GM06990 (cell line): ENCODE results near the gene LILRA6.
"Not testable (repeated sequence)": the region's sequence is repeated elsewhere in the genome, so short reads cannot be mapped to it uniquely, and the experiment has no call there.

ENCODE experiments used
- DNase-seq: peaks from one replicate; pipeline ENCODE4 v3.0.0-alpha.2; 2011; ENCODE audit not compliant: insufficient read length; ENCODE audit errors: extremely low read depth
- H3K27me3 ChIP-seq: replicated peaks from 2 replicates; pipeline ENCODE4 v1.6.0; 2011; ENCODE audit warnings: low read length; ENCODE audit not compliant: control insufficient read depth, insufficient read depth
- H3K36me3 ChIP-seq: 2 replicates; pipeline ENCODE4 v1.5.1; 2011; ENCODE audit warnings: low read length; ENCODE audit not compliant: control insufficient read depth, insufficient read depth
- H3K4me3 ChIP-seq: replicated peaks from 2 replicates; pipeline ENCODE4 v1.5.1; 2011; ENCODE audit warnings: low read depth, mild to moderate bottlenecking, control low read depth, low read length
- TF ChIP-seq, protein P1 (sequence below): IDR thresholded peaks from 2 replicates; pipeline ENCODE4 v1.5.1; 2011; ENCODE audit warnings: low read length, control low read depth, mild to moderate bottlenecking, inconsistent platforms; ENCODE audit not compliant: insufficient read depth, poor library complexity, severe bottlenecking

LILRA6 gene

DNA sequence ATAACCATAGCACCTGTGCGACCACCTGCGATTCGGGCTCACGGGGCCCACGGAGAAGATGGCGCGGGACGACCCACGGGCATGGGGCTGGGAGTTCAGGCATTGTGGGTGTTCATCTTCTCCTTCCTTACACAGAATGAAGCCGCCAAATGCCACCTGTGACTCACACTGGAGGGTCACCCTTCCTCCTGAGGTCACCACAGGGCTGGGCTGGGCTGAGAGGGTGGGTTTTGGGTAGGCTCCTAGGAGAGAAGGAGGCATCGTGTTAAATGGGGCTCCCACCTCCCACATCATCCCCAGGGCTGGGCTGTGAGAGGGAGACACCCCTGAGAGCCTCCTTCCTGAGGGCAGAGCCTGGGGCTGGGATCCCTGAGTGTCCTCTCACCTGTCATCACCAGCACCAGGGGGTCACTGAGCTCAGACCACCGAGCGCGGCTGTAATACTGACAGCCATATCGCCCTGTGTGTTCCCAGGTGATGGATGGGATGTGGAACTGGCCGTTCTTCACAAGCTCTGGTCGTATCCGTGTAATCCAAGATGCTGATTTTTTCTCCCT lies 36.9 kb upstream of the LILRA6 start:
- H3K36me3 ChIP-seq, result no peaks in the 10 kb centered on the region
- no peak for DNase-seq
- H3K4me3 ChIP-seq, result no peak overlapping the region
- TF ChIP-seq, protein P1, sequence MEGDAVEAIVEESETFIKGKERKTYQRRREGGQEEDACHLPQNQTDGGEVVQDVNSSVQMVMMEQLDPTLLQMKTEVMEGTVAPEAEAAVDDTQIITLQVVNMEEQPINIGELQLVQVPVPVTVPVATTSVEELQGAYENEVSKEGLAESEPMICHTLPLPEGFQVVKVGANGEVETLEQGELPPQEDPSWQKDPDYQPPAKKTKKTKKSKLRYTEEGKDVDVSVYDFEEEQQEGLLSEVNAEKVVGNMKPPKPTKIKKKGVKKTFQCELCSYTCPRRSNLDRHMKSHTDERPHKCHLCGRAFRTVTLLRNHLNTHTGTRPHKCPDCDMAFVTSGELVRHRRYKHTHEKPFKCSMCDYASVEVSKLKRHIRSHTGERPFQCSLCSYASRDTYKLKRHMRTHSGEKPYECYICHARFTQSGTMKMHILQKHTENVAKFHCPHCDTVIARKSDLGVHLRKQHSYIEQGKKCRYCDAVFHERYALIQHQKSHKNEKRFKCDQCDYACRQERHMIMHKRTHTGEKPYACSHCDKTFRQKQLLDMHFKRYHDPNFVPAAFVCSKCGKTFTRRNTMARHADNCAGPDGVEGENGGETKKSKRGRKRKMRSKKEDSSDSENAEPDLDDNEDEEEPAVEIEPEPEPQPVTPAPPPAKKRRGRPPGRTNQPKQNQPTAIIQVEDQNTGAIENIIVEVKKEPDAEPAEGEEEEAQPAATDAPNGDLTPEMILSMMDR, result no peak
- H3K27me3 ChIP-seq, result no peaks in the 10 kb centered on the region; the same call in 1 of the 2 replicates

DNA sequence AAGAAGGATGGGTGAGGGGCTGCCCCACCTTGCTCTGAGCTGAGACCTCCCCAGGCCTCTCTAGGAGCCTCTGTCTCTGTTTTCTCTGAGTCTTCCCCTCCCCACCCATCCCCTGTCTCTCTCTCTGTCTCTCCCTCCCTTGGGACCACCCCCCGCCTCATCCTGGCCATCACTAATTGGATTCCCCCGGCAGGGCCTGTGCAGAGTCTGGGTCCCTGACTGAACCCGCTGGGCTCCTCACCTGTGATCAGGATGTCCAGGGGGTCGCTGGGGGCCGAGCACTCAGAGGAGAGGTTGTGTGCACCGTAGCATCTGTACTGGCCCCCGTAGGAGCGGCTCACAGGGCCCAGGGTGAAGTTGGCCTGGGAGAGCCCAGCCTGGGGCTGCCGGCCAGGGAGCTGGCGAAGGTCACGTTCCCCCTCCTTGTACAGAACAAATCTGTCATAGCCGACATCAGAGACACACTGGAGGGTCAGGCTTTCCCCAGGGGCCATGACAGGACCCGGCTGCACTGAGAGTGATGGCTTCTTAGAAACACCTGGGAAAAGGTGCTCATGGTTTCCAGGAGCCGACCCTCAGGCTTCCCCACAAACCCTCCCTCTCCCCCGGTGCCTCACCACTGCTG lies 36.1 kb upstream of the LILRA6 start:
- not testable (repeated sequence) for H3K27me3 ChIP-seq, DNase-seq, H3K36me3 ChIP-seq, H3K4me3 ChIP-seq

DNA sequence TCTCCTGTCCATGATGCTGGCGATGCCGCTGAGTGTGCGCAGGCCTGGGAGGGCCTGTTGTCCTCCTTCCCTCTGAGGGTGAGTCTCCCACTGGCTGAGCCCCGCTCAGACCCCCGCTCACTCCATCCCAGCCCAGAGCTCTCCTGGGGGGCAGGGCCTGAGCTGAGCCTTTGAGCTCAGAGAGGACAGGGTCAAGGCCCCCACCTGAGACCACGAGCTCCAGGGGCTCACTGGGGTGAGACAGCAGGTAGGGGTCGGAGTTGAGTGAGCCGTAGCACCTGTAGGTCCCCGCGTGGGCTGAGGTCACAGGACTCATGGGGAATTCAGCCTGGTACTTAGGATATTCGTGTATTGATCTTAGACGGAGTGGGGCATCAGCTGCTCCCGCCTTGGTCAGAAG lies 35.5 kb upstream of the LILRA6 start:
- H3K36me3 ChIP-seq, H3K4me3 ChIP-seq, H3K27me3 ChIP-seq, DNase-seq: not testable (repeated sequence)

DNA sequence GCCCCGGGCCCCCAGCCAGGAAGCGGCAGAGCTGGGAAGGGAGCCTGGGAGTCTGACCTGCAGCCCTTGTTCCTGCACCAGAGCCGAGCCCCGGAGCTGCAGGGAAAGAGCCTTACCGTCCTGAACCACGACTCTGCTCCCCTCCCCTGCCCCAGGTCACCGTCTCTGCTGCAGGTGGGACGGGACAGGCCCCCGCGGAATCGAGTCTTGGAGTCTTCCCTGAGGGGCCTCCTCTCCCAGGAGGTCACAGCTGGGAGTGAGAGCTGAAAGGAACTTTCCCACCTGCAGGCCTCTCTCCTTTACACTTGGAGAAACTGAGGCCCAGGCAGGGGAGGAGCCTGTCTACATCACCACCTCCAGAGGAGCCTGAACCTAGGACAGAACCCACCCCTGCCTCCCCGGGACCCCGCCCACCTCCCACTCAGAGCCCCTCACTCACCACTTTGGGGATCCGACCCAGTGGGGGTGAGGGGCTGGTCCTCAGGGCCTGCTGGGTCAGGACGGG lies 34.6 kb upstream of the LILRA6 start:
- H3K27me3 ChIP-seq, H3K36me3 ChIP-seq, DNase-seq, H3K4me3 ChIP-seq: not testable (repeated sequence)

DNA sequence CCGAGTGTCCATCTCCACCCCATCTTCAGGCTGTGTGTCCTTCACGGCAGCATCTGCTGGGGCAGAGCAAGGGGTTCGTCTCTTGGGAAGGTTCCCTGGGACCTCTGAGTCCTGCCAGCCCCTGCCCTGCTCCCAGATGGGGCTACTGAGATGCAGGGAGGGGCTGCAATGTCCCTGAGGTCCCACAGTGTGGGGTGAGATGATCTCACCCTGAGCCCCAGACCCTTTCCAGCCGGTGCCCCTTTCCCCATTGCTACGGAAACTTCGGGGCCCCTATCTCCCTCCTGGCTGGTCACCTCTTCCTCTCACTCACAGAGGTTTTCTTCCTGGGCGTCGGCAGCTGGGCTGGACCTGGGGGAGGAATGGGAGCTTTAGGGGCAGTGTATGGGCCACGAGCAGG lies 33.4 kb upstream of the LILRA6 start:
- Histone ChIP-seq H3K36me3 (no peaks in the 10 kb centered on the region), H3K27me3 (no peaks in the 10 kb centered on the region; the same call in 1 of the 2 replicates), H3K4me3 (no peak overlapping the region)
- TF ChIP-seq, protein P1, result no peak
- DNase-seq, result no peak

DNA sequence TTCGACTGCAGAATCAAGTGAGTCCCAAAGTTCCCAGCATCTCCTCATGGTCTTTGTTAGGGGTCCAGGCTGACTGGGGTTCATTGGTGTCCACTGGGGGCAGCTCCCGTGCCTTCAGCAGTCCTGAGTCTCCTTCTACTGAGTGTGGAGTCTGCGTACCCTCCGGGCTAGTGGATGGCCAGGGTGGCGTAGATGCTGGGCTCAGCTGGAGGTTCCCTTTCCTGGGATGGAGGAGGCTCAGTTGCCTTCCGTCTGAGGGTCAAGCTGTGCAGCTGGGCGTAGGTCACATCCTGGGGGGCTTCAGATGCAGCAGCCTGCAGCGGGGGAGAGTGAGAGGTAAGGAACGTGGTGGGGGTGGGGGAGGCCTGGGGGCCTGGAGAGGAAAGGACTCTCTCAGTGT lies 31.9 kb upstream of the LILRA6 start:
- not testable (repeated sequence) for DNase-seq, H3K4me3 ChIP-seq, H3K36me3 ChIP-seq, H3K27me3 ChIP-seq

DNA sequence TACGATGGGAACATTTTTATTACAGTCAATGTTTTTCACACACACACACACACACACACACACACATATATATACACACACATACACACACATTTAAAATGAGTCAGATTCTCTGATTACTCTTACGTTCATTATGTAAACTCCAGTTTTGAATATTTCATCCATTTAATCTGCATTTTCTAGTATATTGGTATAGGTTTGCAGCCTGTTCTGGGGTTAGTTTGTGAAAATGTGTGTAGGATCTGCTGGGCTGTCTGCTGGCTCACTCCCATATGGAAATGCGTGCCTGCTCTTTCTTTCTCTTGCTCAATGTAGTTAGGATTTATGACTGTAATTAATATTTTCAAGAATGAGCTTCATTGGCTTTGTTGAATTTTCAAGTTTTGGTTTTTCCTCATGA lies 31.2 kb upstream of the LILRA6 start:
- Histone ChIP-seq H3K36me3 (no peaks in the 10 kb centered on the region), H3K27me3 (no peaks in the 10 kb centered on the region), H3K4me3 (no peak overlapping the region)
- TF ChIP-seq, protein P1, result no peak
- no peak for DNase-seq

DNA sequence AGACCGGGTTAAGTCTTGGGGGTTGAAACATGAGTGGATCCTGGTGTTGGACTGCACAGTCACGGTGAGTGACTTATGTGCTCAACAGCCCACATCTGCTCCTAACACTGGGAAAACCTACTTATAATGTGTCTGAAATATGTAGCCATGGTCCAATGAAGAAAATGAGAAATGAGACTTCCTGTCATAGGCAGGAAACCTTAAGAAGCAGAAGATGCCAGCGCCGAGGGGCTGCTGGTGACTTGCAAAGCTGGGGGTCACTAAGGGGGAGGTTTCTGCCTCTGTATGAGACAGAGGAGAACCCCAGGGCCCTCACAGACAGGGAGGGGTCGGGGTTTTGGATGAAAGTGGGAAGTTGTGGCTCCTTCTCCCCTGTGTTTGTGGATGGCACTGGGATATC lies 29.6 kb upstream of the LILRA6 start:
- H3K4me3 ChIP-seq, H3K36me3 ChIP-seq, DNase-seq, H3K27me3 ChIP-seq: not testable (repeated sequence)

DNA sequence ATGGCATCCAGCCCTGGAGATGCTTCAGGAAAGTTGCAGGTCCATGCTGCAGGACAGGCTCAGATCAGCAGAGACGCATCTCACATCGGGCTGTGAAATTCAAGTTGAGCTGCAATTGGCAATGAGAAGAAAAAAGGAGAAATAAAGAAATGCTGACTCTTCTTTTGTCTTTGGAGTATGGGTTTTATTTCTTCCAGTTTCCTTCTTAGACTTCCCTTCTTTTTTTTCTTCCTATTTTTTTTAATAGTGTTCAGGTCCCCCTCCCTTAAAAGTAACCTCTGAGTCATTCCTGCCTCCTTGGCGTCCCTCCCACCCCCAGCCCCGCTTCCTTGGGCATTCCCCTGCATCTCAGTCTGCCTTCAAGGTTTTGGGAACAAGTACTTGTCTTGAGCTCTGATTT lies 29.0 kb upstream of the LILRA6 start:
- not testable (repeated sequence) for DNase-seq, H3K27me3 ChIP-seq, H3K36me3 ChIP-seq, H3K4me3 ChIP-seq
